GM12891 (cell line): Measurements from ENCODE around the gene MAP2K5.

Experiments
- PAX5 ChIP-seq: IDR thresholded peaks from 2 replicates; pipeline ENCODE4 v1.6.1; 2011; ENCODE audit warnings: low read length, moderate library complexity, mild to moderate bottlenecking; ENCODE audit not compliant: insufficient read depth, severe bottlenecking
- POLR2A ChIP-seq: IDR thresholded peaks from 2 replicates; pipeline ENCODE4 v1.6.1; 2011; ENCODE audit warnings: low read depth, low read length, control low read depth
- POLR2AphosphoS5 ChIP-seq: IDR thresholded peaks from 2 replicates; pipeline ENCODE4 v1.6.1; 2011; ENCODE audit warnings: low read depth, low read length, control low read depth
- POU2F2 ChIP-seq: IDR thresholded peaks from 2 replicates; pipeline ENCODE4 v1.6.1; 2011; ENCODE audit warnings: low read depth, mild to moderate bottlenecking, control low read depth, low read length, moderate library complexity
- TAF1 ChIP-seq: IDR thresholded peaks from 2 replicates; pipeline ENCODE4 v1.6.1; 2011; ENCODE audit warnings: low read depth, low read length, control low read depth

DNA sequence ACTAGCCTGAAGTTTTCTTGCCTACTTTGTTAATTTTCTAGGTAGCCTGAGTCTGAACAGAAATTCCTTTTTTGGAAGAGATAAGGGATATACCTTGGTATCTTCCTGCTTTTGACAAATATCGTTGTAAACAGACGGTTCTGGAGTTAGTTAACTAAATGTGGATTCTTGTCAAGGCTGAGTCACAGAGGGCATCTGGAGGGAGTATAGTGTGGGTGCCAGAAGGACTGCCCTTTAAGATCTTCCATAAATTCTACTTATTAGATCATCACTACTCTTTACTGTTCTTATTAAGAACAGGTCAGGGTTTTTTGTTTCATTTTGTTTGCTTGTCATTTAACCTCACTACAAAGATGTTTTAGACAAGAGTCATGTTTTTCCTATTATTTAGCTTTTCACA lies 157.5 kb downstream of the MAP2K5 start:
- TF ChIP-seq POLR2AphosphoS5 (no peak), POLR2A (no peak), TAF1 (no peak), POU2F2 (no peak), PAX5 (no peak)
